HepG2 (cell line): Measurements from ENCODE around the gene DGUOK. TPM values are rescaled to one million over a fixed set of nuclear protein-coding genes. Genes with fewer than 3 reads are reported as not detected.

Experiments used
- ATAC-seq: fragments of 200-7000 bp; cut with Tn5 transposase; 3 replicates; pipeline ENCODE4 v1.9.1; 2020; ENCODE audit warnings: mild to moderate bottlenecking, moderate library complexity
- BruUV-seq: library from RNA; stranded (reverse); fragments of 400-500 nt; replicated peaks from 2 replicates; lab custom pipeline; 2021; lab: Mats Ljungman, UMichigan
- CTCF ChIA-PET: fragments of 300-600 bp; formaldehyde crosslinking; extraction: SDS; loops from one replicate; lab custom pipeline; 2021; ENCODE audit warnings: low total read pairs, inconsistent platforms, low intra/inter-chr PET ratio; lab: Yijun Ruan, JAX
- POLR2A ChIA-PET: fragments of 350-600 bp; sonication (Branson Sonifier 250); formaldehyde crosslinking; loops from one replicate; lab custom pipeline; 2020; ENCODE audit warnings: antibody characterized with exemption, inconsistent platforms; lab: Yijun Ruan, JAX
- DNase-seq: peaks from one replicate; pipeline ENCODE4 v3.0.0-alpha.2; 2015; ENCODE audit warnings: low spot score
- FAIRE-seq: peaks from 3 replicates; lab custom pipeline; 2011; peaks lifted over from hg19 to GRCh38; lab: Jason Lieb, UNC
- H2AFZ ChIP-seq: one replicate; pipeline ENCODE4 v1.6.1; 2011; ENCODE audit warnings: low read length, inconsistent platforms
- H3K27ac ChIP-seq: fragments of 300-600 bp; 3 replicates; pipeline ENCODE4 v1.8.0; 2011; ENCODE audit warnings: mixed run types, mild to moderate bottlenecking, mixed read lengths, low read length, inconsistent platforms; ENCODE audit not compliant: insufficient read depth; ENCODE audit errors: extremely low read length
- H3K27me3 ChIP-seq, 2 experiments: fragments of 200-600 bp in 1 of 2; 2 replicates in 1 of 2; 3 replicates in 1 of 2; pipeline versions ENCODE4 v1.6.0 to v1.8.0; 2011; ENCODE audit warnings: low read length in 2 of 2, mild to moderate bottlenecking in 2 of 2, moderate library complexity in 2 of 2, inconsistent platforms in 1 of 2; ENCODE audit not compliant: insufficient read depth in 2 of 2, control insufficient read depth in 1 of 2
- H3K36me3 ChIP-seq, 2 experiments: fragments of 200-600 bp in 1 of 2; replicated peaks in 1 of 2; 2 replicates in 1 of 2; 3 replicates in 1 of 2; pipeline versions ENCODE4 v1.5.1 to v1.8.0; 2011; ENCODE audit warnings: low read length in 2 of 2, inconsistent platforms in 1 of 2; ENCODE audit not compliant: insufficient read depth in 2 of 2, control insufficient read depth in 1 of 2
- H3K4me1 ChIP-seq: 2 replicates; pipeline ENCODE4 v1.5.1; 2012; ENCODE audit warnings: low read length, inconsistent platforms; ENCODE audit not compliant: insufficient read depth
- H3K4me2 ChIP-seq: 2 replicates; pipeline ENCODE4 v1.6.0; 2011; ENCODE audit warnings: low read depth, low read length, inconsistent platforms
- H3K4me3 ChIP-seq, 3 experiments: fragments of 200-600 bp in 1 of 3; sonication (generic), shearing (Covaris generic) in 1 of 3; replicated peaks in 1 of 3; 2 replicates each; pipeline ENCODE4 v1.5.1; 2011 to 2016; ENCODE audit warnings: low read length in 3 of 3, inconsistent platforms in 2 of 3, low read depth in 2 of 3, mild to moderate bottlenecking in 2 of 3, control low read depth in 1 of 3, mixed read lengths in 1 of 3; ENCODE audit not compliant: insufficient read depth in 1 of 3
- H3K79me2 ChIP-seq: one replicate; pipeline ENCODE4 v1.6.1; 2011; ENCODE audit warnings: low read length, inconsistent platforms; ENCODE audit not compliant: insufficient read depth
- H3K9ac ChIP-seq: 2 replicates; pipeline ENCODE4 v1.6.0; 2011; ENCODE audit warnings: mild to moderate bottlenecking, low read depth, low read length, inconsistent platforms; ENCODE audit not compliant: insufficient read depth
- H3K9me3 ChIP-seq: 2 replicates; pipeline ENCODE4 v1.5.1; 2012; ENCODE audit warnings: mild to moderate bottlenecking, low read length
- H4K20me1 ChIP-seq: 2 replicates; pipeline ENCODE4 v1.6.0; 2011; ENCODE audit warnings: inconsistent platforms, mild to moderate bottlenecking, low read length, moderate library complexity; ENCODE audit not compliant: insufficient read depth
- BCL6 ChIP-seq: IDR thresholded peaks from 2 replicates; pipeline ENCODE4 v1.6.1; 2016; ENCODE audit warnings: missing genetic modification reagents, missing compliant biosample characterization
- CEBPG ChIP-seq: IDR thresholded peaks from 2 replicates; pipeline ENCODE4 v1.6.1; 2016
- FOXA3 ChIP-seq: IDR thresholded peaks from 2 replicates; pipeline ENCODE4 v1.6.1; 2016; ENCODE audit warnings: missing genetic modification reagents, missing compliant biosample characterization
- TEAD3 ChIP-seq: optimal IDR thresholded peaks from 2 replicates; pipeline ENCODE3; 2016; ENCODE audit warnings: borderline replicate concordance
- ZNF101 ChIP-seq: sonication (generic); formaldehyde crosslinking; IDR thresholded peaks from 2 replicates; pipeline ENCODE4 v1.4.0; 2020; ENCODE audit warnings: mild to moderate bottlenecking, low read depth, missing genetic modification reagents, borderline replicate concordance
- ZNF263 ChIP-seq: sonication (generic); formaldehyde crosslinking; IDR thresholded peaks from 2 replicates; pipeline ENCODE4 v1.4.0; 2020; ENCODE audit warnings: missing genetic modification reagents
- ZNF550 ChIP-seq: sonication (generic); formaldehyde crosslinking; IDR thresholded peaks from 2 replicates; pipeline ENCODE4 v1.4.0; 2020; ENCODE audit warnings: mild to moderate bottlenecking, missing genetic modification reagents, borderline replicate concordance
- ZNF629 ChIP-seq: sonication (generic); formaldehyde crosslinking; conservative IDR thresholded peaks from 2 replicates; pipeline ENCODE4 v1.5.0; 2020; ENCODE audit warnings: missing genetic modification reagents
- WGBS: methylation state at CpG from one replicate; pipeline ENCODE4 v1.1.6; 2017; ENCODE audit warnings: low lambda C conversion rate; 5-methylcytosine and 5-hydroxymethylcytosine counted together
- in situ Hi-C: cut with HindIII; loops from 2 replicates; pipeline ENCODE4 v1.10.0; 2017; ENCODE audit warnings: low pct_unique_long_range_greater_than_20kb; ENCODE audit not compliant: extremely low pct_ligation_motif_present
- intact Hi-C: fragments of 100-400 bp; cut with micrococcal nuclease; formaldehyde crosslinking; loops from one replicate; pipeline ENCODE4 v1.10.0; 2022; ENCODE audit not compliant: unreplicated experiment
- polyA plus RNA-seq, 8 experiments: library from polyadenylated mRNA; depleted of rRNA in 3 of 8; stranded (reverse) in 7 of 8; unstranded in 1 of 8; fragments of >200 nt; fragmentation: Illumina TruSeq in 4 of 8; extraction: Trizol in 4 of 8; gene quantifications; 2 replicates each; pipeline versions ENCODE4 v1.2.1 to v1.2.3, GENCODE V29; 2011 to 2016; ENCODE audit warnings: low read depth in 4 of 8, missing spikeins in 1 of 8, mixed read lengths in 1 of 8; ENCODE audit not compliant: insufficient read depth in 1 of 8
- total RNA-seq, 5 experiments: library from RNA; depleted of rRNA; stranded (reverse); fragments of >200 nt; fragmentation: Illumina TruSeq; extraction: Trizol; gene quantifications; 2 replicates each; pipeline ENCODE4 v1.2.3, GENCODE V29; 2016; ENCODE audit warnings: low read depth in 1 of 5
- TF ChIP-seq, protein P1 (sequence below): sonication (generic); formaldehyde crosslinking; IDR thresholded peaks from 2 replicates; pipeline ENCODE4 v1.5.1; 2020; ENCODE audit warnings: missing genetic modification reagents, mild to moderate bottlenecking, borderline replicate concordance
- TF ChIP-seq, protein P2 (sequence below): sonication (generic); formaldehyde crosslinking; IDR thresholded peaks from 2 replicates; pipeline ENCODE4 v1.4.0; 2020; ENCODE audit warnings: missing genetic modification reagents
- TF ChIP-seq, protein P3 (sequence below): sonication (generic); formaldehyde crosslinking; conservative IDR thresholded peaks from 2 replicates; pipeline ENCODE4 v1.8.0; 2022; ENCODE audit warnings: low read depth, missing genetic modification reagents
- TF ChIP-seq, protein P4 (sequence below): sonication (generic); formaldehyde crosslinking; IDR thresholded peaks from 2 replicates; pipeline ENCODE4 v1.4.0; 2020; ENCODE audit warnings: missing genetic modification reagents

DGUOK gene
- total and polyA plus RNA-seq, 2 of the 13 experiments (the other 11 are each of a cell fraction or from before 2014, with no cell fraction given), result 105 to 137 TPM

DNA sequence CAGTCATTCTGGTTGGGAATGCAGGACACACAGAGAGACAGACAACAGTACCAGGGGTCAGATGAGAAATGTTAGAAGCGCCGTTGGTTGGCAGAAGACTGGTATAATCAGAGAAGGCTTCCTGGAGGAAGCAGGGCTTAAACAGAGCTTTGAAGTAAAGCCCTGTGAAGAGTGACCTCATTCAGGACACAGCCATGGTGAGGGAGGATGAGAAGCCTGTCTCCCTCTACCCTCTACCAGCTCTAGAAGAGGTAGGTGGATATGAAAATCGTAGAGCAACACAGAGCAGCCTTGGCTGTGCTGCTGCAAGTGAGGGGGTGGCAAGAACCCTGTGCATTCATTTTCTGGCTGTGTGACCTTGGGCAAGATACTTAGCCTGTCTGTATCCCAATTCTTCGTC lies 72.3 kb downstream of the DGUOK start:
- FAIRE-seq (no peak), DNase-seq (no peak), ATAC-seq (no peak)
- in situ Hi-C loops, result no loop called here
- Histone ChIP-seq H3K36me3 (peaks cover 9 to 33% of the 10 kb centered on the region in 2 experiments; a peak in 3 of 5 replicates), H3K27me3 (no peaks in the 10 kb centered on the region), H3K9ac (no peak overlapping the region), H4K20me1 (peaks cover 24% of the 10 kb centered on the region; the same call in 1 of the 2 replicates), H3K27ac (no peak overlapping the region), H3K4me3 (no peak overlapping the region), H3K79me2 (peaks cover 62% of the 10 kb centered on the region), H3K9me3 (no peaks in the 10 kb centered on the region), H3K4me1 (peaks cover 28% of the 10 kb centered on the region), H3K4me2 (no peak overlapping the region), H2AFZ (no peak overlapping the region)
- ChIA-PET POLR2A (no interaction called here), CTCF (no interaction called here)
- BruUV-seq, result no TSS peak
- intact Hi-C loops, result no loop called here
- WGBS, result 99% methylated on average over 4 of the region's 4 CpGs
- TF ChIP-seq CEBPG (CRISPR knock-in tag) (no peak), BCL6 (CRISPR knock-in tag) (no peak), ZNF550 (CRISPR knock-in tag) (no peak), ZNF629 (CRISPR knock-in tag) (peak; percentile 66)

DNA sequence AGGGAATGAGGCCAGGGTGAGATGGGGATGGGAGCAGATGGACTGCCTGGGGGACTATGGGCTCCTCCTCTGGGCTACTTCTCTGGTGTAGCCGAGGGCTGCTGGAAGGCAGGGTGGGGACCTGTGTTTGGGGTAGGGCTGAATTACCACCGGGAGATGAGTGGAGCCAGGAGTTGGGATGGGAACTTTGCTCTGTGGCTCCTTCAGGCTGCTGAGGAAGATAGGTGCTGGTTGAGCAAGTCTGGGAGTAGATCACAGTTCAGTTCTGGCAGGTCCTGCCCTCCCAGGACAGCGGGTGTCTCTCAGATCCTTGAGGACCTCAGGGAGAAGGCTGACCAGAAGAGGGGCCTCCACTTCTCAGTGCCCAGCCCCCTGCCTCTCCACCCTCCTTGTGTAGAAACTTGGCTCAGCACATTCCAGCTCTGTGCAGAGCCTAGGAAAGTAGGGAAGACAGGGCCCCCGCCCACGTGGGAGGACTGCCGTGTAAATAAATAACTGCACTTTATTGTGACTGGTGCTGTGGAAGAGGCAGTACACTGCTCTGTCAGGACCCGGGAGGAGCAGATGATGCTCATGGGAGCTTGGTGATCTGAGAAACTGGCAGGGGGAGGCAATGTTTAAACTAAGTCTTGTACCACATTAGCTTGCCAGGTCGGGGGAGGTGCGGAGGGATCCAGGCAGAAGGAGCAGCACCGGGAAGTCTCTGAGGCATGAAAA lies 73.4 kb downstream of the DGUOK start:
- 50% methylated on average over 9 of the region's 10 CpGs for WGBS
- Histone ChIP-seq H3K9ac (no peak overlapping the region), H3K27me3 (no peaks in the 10 kb centered on the region), H3K4me1 (peaks cover 28% of the 10 kb centered on the region), H2AFZ (no peak overlapping the region), H3K9me3 (no peaks in the 10 kb centered on the region), H4K20me1 (peaks cover 24% of the 10 kb centered on the region; the same call in 1 of the 2 replicates), H3K27ac (no peak overlapping the region), H3K4me2 (peak overlapping the region; percentile 9; the same call in 1 of the 2 replicates), H3K36me3 (peaks cover 14 to 42% of the 10 kb centered on the region in 2 experiments; a peak in 4 of 5 replicates), H3K79me2 (peaks cover 55% of the 10 kb centered on the region), H3K4me3 (no peak overlapping the region)
- in situ Hi-C loops, result no loop called here
- ChIA-PET POLR2A (interaction anchor here (2.3 kb wide), 1 partner anchor 12 kb away, joined by 12 read pairs; no protein-coding TSS in a partner anchor), CTCF (no interaction called here)
- peak; percentile 10 for ATAC-seq
- no peak for FAIRE-seq
- no peak for DNase-seq
- intact Hi-C loops, result no loop called here
- no TSS peak for BruUV-seq
- TF ChIP-seq TEAD3 (CRISPR knock-in tag), result peak; percentile 83
- TF ChIP-seq, protein P1, sequence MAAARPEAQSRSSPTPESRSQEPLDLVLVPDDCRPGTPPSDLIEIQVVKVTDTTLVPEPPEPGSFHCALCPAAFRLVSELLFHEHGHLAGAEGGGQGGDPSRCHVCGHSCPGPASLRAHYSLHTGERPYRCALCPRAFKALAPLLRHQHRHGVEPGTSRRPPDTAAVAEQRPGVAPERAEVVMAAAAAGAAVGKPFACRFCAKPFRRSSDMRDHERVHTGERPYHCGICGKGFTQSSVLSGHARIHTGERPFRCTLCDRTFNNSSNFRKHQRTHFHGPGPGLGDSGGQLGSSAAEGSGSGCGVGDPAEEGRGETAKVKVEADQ (CRISPR knock-in tag), result no peak
- TF ChIP-seq ZNF101 (CRISPR knock-in tag), result no peak
- TF ChIP-seq, protein P2, sequence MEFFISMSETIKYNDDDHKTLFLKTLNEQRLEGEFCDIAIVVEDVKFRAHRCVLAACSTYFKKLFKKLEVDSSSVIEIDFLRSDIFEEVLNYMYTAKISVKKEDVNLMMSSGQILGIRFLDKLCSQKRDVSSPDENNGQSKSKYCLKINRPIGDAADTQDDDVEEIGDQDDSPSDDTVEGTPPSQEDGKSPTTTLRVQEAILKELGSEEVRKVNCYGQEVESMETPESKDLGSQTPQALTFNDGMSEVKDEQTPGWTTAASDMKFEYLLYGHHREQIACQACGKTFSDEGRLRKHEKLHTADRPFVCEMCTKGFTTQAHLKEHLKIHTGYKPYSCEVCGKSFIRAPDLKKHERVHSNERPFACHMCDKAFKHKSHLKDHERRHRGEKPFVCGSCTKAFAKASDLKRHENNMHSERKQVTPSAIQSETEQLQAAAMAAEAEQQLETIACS (CRISPR knock-in tag), result no peak
- peak; percentile 28; the same call in 1 of the 2 replicates for TF ChIP-seq FOXA3 (CRISPR knock-in tag)
- TF ChIP-seq, protein P3, sequence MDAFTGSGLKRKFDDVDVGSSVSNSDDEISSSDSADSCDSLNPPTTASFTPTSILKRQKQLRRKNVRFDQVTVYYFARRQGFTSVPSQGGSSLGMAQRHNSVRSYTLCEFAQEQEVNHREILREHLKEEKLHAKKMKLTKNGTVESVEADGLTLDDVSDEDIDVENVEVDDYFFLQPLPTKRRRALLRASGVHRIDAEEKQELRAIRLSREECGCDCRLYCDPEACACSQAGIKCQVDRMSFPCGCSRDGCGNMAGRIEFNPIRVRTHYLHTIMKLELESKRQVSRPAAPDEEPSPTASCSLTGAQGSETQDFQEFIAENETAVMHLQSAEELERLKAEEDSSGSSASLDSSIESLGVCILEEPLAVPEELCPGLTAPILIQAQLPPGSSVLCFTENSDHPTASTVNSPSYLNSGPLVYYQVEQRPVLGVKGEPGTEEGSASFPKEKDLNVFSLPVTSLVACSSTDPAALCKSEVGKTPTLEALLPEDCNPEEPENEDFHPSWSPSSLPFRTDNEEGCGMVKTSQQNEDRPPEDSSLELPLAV, result no peak
- TF ChIP-seq, protein P4, sequence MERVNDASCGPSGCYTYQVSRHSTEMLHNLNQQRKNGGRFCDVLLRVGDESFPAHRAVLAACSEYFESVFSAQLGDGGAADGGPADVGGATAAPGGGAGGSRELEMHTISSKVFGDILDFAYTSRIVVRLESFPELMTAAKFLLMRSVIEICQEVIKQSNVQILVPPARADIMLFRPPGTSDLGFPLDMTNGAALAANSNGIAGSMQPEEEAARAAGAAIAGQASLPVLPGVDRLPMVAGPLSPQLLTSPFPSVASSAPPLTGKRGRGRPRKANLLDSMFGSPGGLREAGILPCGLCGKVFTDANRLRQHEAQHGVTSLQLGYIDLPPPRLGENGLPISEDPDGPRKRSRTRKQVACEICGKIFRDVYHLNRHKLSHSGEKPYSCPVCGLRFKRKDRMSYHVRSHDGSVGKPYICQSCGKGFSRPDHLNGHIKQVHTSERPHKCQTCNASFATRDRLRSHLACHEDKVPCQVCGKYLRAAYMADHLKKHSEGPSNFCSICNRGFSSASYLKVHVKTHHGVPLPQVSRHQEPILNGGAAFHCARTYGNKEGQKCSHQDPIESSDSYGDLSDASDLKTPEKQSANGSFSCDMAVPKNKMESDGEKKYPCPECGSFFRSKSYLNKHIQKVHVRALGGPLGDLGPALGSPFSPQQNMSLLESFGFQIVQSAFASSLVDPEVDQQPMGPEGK, result peak; percentile 66
- TF ChIP-seq ZNF263 (CRISPR knock-in tag), result peak; percentile 30; the same call in 1 of the 2 replicates
